NCI-H1105 treated with DMSO at 0.1 percent for 48 hours (cell line): ENCODE results near the gene PTPRCAP.
A peak's percentile ranks its signal among the peaks of the same experiment; 100 is the strongest.
"Not testable (repeated sequence)": the region's sequence is repeated elsewhere in the genome, so short reads cannot be mapped to it uniquely, and the experiment has no call there.

Experiments used
- DNase-seq: peaks from one replicate; lab custom pipeline; 2025; lab: John Stamatoyannopoulos, UW

PTPRCAP gene

DNA sequence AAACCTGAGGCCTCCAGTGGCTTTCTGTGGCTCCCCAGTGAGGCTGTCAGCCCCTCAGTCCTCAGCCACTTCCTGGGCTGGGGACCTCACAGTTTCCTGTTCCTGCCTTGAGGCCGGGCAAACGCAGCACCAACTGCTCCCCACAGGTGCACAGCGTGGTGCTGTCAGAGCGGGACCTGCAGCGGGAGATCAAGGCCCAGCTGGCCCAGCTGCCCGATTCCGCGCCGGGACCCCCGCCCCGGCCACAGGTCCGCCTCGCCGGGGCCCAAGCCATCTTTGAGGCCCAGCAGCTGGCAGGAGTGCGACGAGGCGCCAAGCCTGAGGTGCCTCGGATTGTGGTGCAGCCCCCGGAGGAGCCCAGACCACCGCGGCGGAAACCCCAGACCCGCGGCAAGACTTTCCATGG is 28.2 kb downstream of the PTPRCAP start:
- no peak for DNase-seq

DNA sequence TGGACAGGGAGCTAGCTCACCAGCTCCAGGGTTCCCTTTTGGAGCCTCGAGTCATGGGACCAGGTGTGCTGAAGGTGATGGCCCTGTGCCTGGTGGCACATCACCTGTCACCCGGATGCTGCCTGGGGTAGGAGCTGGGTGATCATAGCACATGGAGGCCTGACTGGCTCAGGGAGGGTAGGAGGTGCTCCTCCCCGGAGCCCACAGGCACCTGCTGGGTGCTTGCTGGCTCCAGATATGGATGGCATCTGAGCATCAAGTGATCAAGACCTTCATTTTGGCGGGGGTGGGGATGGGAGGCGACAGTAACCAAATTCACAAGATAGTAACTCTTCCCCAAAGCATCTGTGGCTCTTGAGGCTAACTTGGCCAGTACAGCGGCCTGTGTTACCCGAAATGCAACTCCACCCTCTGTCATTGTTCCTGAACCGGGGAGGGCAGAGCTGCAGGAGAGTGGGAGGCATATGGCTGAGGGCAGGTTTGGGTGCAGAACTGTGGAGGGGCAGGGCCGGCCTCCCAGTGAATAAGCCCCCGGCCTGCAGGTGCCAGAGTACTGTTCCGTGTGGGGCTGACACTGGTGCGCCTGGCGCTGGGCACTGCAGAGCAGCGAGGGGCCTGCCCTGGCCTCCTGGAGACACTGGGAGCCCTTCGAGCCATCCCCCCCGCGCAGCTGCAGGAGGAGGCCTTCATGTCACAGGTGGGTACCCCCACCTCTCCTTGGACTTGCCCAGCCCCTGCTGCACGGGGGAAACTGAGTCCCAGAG is 28.9 kb downstream of the PTPRCAP start:
- DNase-seq = no peak

- DNase-seq = no peak
Observed at GRCh38 chr11:67407688-67408163, 29.8 kb downstream of the PTPRCAP start.

DNA sequence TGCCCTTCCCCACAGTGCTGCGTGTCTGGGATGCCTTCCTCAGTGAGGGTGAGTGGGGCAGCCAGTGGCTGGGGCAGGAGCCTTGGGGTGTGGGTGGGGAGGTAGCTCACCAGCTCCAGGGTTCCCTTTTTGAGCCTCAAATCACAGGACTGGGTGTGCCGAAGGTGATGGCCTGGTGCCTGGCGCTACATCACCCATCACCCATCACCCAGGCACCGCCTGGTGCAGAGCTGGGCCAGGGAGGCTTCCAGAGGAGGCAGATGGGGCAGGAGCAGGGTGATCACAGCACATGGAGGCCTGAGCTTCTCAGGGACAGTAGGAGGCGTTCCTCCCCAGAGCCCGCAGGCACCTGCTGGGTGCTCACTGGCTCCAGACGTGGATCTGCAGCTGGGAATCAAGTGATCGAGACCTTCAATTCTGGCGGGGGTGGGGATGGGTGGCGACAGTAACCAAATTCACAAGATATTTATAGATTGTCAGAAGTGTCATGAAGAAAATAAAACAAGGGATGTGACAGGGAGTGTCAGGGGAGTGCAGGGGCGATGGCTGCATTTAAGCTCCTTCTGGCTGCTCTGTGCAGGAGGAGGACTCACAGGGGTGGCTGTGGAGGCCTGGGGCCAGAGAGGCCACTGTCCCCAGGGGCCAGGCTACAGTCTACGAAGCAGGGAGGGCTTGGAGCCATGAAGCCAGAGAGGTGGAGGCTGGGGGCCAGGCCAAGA is 30.4 kb downstream of the PTPRCAP start:
- no peak for DNase-seq

- DNase-seq = no peak
Observed at GRCh38 chr11:67406420-67406968, 31.0 kb downstream of the PTPRCAP start.

GRCh38 chr11:67405688-67406339 is 31.7 kb downstream of the PTPRCAP start:
- DNase-seq = no peak

DNA sequence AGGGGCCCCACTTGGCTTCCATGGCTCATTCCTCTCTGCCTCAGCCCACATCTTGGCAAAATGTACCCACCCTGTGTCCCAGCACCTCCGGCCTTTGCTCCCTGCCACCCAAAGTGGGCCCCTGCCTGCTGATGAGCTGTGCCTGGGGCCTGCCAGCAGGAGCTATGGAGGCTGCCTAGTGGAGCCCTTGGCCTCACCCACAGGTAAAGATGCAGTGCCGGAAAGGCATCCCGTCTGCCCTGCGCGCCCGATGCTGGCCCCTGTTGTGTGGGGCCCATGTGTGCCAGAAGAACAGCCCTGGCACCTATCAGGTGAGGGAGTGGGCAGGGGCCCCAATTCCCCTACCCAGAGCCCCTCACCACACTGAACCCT is 32.3 kb downstream of the PTPRCAP start:
- DNase-seq = no peak

DNA sequence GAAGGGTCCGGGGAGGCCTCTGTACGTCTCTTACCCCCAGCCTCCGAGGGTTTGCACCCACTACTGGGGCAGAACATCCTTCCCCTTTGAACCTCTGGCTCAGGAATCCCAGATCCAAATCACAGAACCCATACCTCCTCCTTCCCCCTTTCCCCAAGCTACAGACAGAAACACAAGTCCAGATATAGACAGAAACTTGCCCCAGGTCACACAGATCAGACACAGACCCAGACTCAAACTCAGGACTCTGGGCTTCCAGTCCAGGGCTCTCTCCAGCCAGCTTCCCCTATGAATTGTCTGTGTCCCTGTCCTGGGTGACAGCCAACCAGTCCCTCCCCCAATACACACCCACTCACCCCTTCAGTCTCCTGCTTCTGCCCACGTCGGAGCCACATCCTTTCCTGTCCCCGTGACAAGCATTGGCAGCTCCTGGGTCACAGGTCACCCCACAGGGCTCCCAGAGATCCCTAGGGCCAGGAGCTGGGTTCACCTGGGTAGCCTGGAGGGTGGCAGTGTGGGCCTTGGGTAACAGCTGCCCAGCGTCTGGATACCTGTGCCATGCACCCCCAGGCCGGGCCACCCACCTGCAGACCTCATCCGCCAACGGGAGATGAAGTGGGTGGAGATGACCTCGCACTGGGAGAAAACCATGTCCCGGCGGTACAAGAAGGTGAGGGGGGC is 32.8 kb downstream of the PTPRCAP start:
- no peak for DNase-seq

DNA sequence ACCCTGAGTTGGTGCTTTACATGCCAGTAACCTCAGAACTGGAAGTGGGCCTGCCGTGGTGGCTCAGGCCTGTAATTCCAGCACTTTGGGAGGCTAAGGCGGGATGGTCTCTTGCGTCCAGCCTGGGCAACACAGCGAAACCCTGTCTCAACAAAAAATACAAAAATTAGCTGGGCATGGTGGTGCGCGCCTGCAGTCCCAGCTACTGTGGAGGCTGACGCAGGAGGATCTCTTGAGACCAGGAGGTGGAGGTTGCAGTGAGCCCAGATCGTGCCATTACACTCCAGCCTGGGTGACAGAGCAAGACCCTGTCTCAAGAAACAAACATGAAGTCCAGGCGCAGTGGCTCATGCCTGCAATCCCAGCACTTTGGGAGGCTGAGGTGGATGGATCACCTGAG is 34.4 kb downstream of the PTPRCAP start:
- not testable (repeated sequence) for DNase-seq

DNA sequence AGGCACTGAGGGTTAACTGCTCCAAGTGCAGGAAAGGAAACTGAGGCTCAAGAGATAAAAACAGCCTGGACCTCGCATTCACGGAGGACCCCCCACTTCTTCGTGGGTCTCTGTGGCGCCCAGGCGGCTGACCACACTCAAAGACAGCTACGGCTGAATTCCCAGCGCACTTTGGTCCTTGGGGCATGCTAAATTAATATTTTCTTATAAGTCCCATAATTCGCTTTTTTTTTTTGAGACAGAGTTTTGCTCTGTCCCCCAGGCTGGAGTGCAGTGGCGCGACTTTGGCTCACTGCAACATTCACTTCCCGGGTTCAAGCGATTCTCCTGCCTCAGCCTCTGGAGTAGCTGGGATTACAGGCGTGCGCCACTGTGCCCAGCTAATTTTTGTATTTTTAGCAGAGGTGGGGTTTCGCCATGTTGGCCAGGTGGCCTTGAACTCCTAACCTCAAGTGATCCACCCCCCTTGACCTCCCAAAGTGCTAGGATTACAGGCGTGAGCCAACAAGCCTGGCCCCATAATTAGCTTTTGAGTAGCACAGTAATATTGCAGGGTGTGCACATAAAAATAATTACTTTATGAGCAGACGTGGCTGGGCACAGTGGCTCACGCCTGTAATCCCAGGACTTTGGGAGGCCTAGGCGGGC is 35.2 kb downstream of the PTPRCAP start:
- peak; percentile 52 for DNase-seq

DNA sequence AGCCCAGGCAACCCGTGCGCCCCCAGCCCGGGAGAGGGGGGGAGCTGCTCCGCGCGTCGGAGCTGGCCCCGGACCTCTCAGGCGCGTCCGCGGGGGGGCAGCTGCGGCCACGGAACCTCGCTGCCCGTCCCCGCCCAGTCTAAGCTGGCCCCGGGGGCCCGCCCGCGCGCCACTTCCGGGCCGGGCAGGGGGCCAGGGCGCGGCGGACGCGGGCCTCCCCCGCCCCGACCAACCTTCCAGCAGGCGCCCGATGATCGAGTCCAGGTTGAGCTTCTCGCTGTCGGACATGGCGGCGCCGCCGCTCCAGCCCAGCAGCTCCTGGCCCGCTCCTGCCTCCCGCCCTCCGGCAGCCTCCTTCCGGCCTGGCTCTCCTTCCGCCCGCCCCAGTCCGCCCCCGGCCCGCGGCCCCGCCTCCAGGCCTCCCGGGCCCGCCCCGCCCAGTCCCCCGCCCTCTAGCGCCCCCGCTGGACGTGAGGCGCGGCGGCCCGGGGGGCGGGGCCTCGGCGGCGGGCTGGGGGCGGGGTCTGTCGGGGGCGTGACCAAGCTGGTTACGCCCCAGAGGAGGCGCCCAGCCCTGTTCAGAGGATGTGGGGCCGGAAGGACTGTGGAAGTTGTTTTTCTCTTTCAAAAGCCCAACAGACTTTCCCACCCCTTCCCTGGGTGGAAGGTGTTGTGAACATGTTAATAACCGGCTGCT is 35.8 kb downstream of the PTPRCAP start, which contains the start of gene PPP1CA:
Gene PPP1CA, minus strand, starts transcription at position 364 of the 697 bp plus-strand sequence. Its CDS starts 76 bp downstream, at position 288.
- DNase-seq = peak; percentile 74

- no peak for DNase-seq
Observed at GRCh38 chr11:67400942-67401494, 36.5 kb downstream of the PTPRCAP start.

DNA sequence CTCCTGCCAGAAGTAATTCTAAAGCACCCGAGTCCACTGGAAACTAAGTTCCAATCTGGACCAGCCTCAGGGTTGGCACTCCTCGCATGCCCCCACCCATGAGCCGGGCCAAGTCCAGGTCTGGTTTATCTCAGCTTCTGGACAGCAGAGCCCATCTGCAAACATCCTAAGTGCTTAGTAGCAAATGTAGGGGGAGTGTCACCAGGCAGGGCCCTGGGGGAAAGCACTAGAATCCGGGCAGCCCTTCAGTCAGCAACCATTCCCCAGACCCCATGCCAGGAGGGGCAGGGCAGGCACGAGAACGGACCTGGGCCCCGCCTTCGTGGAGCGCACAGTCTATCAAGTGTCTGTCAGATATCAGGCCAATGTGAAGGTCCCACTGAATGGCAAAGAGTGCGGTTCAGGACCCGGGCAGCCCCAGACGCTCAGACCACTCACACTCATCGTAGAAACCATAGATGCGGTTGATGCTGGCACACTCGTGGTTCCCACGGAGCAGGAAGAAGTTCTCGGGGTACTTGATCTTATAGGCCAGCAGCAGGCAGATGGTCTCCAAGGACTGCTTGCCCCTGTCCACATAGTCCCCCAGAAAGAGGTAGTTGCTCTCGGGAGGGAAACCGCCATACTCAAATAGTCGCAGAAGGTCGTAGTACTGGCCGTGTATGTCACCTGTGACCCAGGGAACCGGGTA is 37.1 kb downstream of the PTPRCAP start:
- DNase-seq = no peak

- DNase-seq = no peak
Observed at GRCh38 chr11:67398661-67399563, 38.6 kb downstream of the PTPRCAP start.

- no peak for DNase-seq
Observed at GRCh38 chr11:67397986-67398660, 39.4 kb downstream of the PTPRCAP start.

- no peak for DNase-seq
Observed at GRCh38 chr11:67397536-67397935, 39.9 kb downstream of the PTPRCAP start.

- DNase-seq = no peak
Observed at GRCh38 chr11:67396587-67397389, 40.7 kb downstream of the PTPRCAP start.
